Femur (tissue), 1 donor: ENCODE data around the gene NBPF26.
"Not testable (repeated sequence)": the region's sequence is repeated elsewhere in the genome, so short reads cannot be mapped to it uniquely, and the experiment has no call there.

Experiments
- DNase-seq: peaks from one replicate; pipeline ENCODE4 v3.0.0-alpha.2; 2017

Gene NBPF26

GRCh38 chr1:120723715-120724402 lies at the start of gene NBPF26:
Gene NBPF26 (plus strand): TSS chr1:120723945.
- DNase-seq, result peak; percentile 63

GRCh38 chr1:120680106-120680819 lies 43.5 kb upstream of the NBPF26 start:
- not testable (repeated sequence) for DNase-seq

GRCh38 chr1:120680938-120681337 lies 42.8 kb upstream of the NBPF26 start:
- DNase-seq, result not testable (repeated sequence)

- not testable (repeated sequence) for DNase-seq
Observed at GRCh38 chr1:120684397-120684796, 39.3 kb upstream of the NBPF26 start.

- not testable (repeated sequence) for DNase-seq
Observed at GRCh38 chr1:120685622-120686021, 38.1 kb upstream of the NBPF26 start.

GRCh38 chr1:120687250-120687649 lies 36.5 kb upstream of the NBPF26 start:
- DNase-seq, result not testable (repeated sequence)

DNA sequence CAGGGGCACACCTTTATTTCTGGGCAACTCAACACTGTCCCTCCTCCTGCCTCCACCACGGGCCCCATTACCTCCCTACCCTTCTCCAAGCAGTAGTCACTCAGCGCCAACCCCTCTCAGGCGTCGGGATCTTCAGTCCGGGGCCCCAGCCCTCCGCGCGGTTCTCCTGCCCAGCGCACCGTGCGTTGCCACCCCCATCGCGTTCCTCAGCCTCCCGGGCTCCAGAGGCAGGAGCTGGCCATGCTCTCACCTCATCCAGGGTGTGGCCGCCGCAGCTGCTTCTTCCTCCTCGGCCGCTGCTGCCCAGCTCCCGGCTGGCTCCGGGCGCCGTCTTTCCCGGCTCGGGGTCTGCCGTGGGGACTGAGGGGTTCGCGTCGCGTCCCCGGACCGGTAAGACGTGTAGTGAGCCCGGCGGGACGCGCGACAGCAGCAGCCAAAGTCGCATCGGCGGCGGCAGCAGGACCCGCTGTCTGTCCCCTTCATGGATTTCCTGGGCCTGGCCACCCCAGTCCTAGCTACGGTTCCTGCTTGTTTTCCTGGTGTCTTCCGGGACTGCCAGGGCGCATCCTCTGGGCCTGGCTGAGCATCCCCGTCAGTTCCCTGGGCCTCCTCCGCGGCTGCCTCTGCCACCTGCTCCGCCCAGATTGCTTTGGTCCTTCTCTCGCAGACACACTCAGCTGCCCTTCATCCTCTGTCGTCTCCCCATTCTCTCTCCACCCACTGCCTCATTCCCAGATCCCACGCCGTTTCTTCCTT lies 22.8 kb upstream of the NBPF26 start:
- not testable (repeated sequence) for DNase-seq

GRCh38 chr1:120723358-120723714 lies 409 bp upstream of the NBPF26 start:
- not testable (repeated sequence) for DNase-seq

GRCh38 chr1:120724507-120724906 lies 762 bp downstream of the NBPF26 start:
- DNase-seq, result not testable (repeated sequence)

DNA sequence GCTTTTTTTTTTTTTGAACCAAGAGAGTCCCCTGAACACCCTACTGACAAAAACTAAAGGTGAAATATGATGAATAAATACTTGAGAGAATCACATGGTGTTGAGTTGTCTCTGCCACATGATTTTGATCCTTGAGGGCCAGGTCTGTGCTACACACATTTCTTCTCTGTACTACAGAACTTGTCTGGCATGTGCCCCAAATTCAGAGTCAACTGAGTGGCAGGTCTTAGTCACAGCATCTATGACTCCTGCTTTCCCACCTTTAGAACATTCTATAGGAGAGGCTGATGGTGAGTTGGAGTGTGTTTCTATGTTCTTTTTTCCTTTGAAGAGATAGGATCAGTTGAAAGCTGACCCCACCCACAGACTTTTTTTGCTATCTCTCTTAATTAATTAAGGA lies 5.1 kb downstream of the NBPF26 start:
- not testable (repeated sequence) for DNase-seq

GRCh38 chr1:120769090-120769489 lies 45.3 kb downstream of the NBPF26 start:
- not testable (repeated sequence) for DNase-seq

DNA sequence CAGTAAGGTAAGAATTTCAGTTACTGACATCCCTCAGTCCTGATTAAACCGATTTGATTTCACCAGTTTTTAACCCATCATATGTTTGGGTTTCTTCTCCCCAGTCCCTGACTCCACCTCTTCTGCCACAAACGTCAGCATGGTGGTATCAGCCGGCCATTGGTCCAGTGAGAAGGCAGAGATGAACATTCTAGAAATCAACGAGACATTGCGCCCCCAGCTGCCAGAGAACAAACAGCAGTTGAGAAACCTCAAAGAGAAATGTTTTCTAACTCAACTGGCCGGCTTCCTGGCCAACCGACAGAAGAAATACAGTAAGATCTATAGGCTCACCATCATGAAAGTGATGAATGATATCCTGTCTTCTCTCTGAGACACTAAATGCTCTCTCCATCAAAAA lies 81.7 kb downstream of the NBPF26 start:
- DNase-seq, result not testable (repeated sequence)

- peak; percentile 15 for DNase-seq
Observed at GRCh38 chr1:120811822-120812221, 88.1 kb downstream of the NBPF26 start.

DNA sequence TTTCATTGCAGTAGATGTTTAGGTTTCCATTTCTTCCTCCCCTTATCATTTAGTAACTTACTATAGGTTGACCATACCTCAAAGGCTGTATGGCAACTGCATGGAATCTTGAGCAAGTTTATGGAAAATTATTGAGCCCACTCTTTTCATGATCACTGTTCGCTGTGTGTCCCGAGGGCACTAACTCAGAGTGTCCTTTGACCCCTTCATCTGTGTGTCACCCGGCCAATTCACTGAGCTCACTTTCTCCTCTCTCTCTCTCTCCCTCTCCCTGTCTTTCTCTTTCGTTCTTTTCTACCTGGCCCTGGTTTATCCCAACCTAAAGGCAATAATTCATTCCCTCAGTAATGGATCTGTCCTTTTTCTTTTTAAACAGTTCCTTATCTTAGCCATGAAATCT lies 101.3 kb downstream of the NBPF26 start:
- DNase-seq, result not testable (repeated sequence)

DNA sequence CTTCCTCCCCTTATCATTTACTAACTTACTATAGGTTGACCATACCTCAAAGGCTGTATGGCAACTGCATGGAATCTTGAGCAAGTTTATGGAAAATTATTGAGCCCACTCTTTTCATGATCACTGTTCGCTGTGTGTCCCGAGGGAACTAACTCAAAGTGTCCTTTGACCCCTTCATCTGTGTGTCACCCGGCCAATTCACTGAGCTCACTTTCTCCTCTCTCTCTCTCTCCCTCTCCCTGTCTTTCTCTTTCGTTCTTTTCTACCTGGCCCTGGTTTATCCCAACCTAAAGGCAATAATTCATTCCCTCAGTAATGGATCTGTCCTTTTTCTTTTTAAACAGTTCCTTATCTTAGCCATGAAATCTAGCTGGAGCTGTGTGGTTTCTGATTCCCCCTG lies 102.9 kb downstream of the NBPF26 start:
- not testable (repeated sequence) for DNase-seq

DNA sequence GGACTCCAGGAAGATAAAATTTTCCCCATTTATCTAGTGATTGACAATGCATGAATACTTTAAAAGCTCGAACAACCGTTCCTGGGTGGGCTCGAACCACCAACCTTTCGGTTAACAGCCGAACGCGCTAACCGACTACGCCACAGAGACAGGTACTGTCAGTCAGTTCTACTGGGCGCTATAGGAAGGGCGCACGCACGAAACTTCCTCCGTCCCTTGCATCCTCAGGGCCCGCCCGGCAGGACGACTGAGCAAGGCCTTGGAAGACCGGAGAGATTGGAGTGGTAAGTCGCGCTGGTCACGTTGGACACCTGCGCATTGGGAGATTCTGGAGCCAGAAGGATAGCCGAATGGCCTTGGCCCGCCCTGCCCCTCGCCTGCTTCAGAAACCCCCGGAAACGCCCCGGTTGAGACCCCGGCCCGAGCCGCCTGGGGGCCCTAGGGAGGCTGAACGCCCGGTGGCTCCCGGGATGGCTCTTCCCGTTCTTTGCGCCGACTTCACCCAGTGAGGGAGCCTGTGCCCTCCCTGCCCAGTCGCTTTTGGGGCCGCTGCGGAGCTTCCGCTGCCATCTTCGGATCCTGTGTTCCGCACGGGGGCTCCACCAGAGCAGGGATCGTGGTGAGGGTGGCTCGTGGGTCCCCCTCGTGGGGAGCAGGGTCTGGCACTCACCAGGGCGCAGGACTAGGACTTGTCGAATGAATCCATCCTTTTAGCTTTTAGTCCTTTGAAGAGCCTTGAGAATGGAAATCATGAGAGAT lies 120.6 kb downstream of the NBPF26 start:
- DNase-seq, result peak; percentile 63

DNA sequence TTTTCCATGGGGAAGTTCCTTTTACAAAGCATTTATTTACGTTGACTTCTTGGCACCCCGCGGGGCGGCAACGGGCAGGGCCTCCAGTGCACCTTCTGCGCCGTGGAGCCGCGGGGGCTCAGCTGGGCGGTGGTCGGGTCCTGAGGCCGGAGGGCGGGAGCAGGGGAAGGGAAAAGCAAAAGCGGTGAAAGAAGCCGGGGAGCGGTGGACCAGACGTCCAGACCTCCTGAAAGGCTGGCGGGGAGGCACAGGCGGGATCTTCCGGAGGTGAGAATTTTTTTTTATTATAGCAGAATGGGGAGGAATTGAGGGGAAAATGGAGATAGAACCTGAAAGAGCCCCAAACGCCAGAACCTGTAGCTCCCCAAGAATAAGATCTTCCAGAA lies 121.2 kb downstream of the NBPF26 start:
- DNase-seq, result not testable (repeated sequence)

DNA sequence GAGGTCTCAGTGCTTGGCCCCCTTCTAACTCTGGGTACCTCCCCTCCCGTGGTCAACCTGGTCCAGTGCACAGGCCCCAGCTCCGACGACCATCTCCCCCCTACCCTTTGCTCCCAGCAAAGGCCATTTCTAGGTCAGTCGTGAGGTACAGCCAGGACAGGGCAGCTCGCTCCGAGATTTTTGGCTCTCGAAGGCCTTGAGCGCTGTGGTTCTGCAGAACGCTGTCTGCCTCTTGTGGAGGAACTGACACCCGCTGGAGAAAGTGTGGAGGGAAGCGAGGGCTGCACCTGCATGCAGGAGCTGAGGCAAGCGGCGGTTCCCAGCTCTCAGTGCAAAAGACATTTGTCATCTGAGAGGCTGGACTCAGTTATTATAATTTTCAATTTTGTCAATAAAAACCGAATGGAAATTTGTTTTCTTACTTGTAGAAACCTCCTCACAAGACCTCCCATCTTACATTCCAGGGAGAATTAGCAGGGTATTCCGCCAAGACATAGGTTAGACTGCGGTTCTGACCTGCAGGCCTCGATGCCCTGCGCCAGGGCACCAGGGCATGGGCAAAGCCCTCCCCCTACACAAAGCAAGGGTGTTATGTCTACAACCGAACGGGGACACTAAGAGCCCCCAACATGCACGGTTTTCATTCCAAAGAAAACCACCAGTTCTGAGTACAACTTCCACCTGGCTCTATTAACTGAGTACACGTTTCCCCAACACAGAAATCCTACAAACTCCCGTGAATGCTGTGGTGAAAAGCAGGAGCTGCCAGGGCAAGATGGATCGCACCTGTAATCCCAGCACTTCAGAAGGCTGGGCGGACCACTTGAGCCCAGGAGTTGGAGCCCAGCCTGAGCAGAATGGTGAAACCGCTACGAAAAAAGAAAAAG lies 125.9 kb downstream of the NBPF26 start:
- not testable (repeated sequence) for DNase-seq

- DNase-seq, result peak; percentile 24
Observed at GRCh38 chr1:120850287-120850536, 126.5 kb downstream of the NBPF26 start.

DNA sequence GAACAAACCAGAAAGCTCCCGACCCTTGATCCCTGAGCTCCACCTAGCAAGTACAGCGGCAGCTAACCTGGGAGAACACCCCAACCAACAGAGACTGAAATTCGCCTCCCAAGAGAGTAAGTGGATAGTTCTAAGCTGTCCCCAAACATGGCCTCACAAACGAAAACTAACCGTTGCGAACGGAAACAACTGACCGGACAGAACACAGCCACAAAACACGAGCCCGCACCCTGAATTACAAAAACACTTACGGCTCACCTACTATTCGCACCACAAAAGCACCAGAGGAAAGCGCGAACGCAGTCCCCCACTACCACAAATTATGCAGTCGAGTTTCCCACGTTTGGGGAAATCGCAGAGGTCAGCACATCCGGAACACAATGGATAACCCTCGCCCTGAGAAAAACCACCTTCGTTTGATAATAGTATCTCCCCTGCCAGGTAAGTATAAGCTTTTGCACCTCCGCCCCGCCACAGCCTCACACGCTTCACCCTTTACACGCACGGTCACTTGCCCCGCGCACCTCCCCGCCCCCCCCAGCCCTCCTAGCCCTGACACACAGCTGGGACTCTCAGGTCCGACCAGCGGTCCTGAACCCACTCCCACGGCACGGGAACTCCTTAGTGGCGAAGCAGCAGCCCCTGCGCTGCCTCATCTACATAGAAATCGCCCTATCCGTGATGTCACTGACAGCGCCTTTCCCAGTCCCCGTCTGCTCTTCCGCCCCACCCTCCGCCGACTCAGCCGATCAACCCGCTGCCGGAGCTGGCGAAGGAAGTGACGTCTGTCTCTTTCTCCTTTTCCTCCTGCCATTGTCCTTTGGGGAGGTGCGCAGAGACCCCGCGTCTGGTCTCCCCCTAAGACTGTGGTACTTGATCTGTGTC lies 127.0 kb downstream of the NBPF26 start:
- peak; percentile 82 for DNase-seq

DNA sequence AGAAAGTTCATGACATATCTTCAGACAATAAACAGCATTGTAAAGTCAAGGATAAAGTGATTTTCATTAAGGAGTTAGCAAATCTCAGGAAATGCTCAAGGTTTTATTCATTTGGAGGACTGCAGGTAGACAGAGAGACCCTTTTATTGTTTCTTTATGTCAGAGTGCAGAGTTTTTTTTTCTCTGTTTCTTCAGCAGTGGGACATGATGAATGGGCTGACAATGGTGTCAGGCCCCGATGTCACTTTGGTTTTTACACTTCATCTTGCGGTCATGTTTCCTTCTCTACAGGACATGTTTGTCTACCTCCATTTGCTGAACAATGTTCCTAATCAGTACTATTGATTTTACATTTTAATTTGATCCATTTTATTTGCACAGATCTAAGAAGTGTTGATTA lies 134.4 kb downstream of the NBPF26 start:
- not testable (repeated sequence) for DNase-seq
